Neural crest cell (in vitro differentiated cells): ENCODE measurements around the gene S100A16. TPM values are rescaled to one million over a fixed set of nuclear protein-coding genes. Genes with fewer than 3 reads are reported as not detected.

ENCODE experiments used
- DNase-seq: peaks from one replicate; pipeline ENCODE4 v3.0.0; 2021; ENCODE audit warnings: low read depth, mixed read lengths, low spot score
- H3K27ac Mint-ChIP-seq: one replicate; pipeline ENCODE4 v1.8.0; 2021; ENCODE audit warnings: mild to moderate bottlenecking, mixed read lengths; ENCODE audit not compliant: unreplicated experiment
- H3K27me3 Mint-ChIP-seq: 2 replicates; pipeline ENCODE4 v1.8.0; 2021; ENCODE audit warnings: low read depth, mild to moderate bottlenecking, mixed read lengths
- H3K36me3 Mint-ChIP-seq: 2 replicates; pipeline ENCODE4 v1.8.0; 2021; ENCODE audit warnings: low read depth, mild to moderate bottlenecking, mixed read lengths
- H3K4me1 Mint-ChIP-seq: 2 replicates; pipeline ENCODE4 v1.8.0; 2021; ENCODE audit warnings: mixed read lengths
- H3K4me3 Mint-ChIP-seq: one replicate; pipeline ENCODE4 v1.8.0; 2021; ENCODE audit warnings: mild to moderate bottlenecking, mixed read lengths
- H3K9me3 Mint-ChIP-seq: 2 replicates; pipeline ENCODE4 v1.8.0; 2021; ENCODE audit warnings: mixed read lengths
- CTCF ChIP-seq: fragments of 200-600 bp; sonication (generic); conservative IDR thresholded peaks from 2 replicates; pipeline ENCODE4 v1.5.0; 2021; ENCODE audit warnings: antibody characterized with exemption, mild to moderate bottlenecking
- long read RNA-seq: library from polyadenylated mRNA; unstranded; transcript quantifications from one replicate; pipeline ENCODE4 v2.0.0, GENCODE V29; 2020
- total RNA-seq: library from RNA; stranded (reverse); gene quantifications from 2 replicates; pipeline ENCODE4 v1.2.1, GENCODE V29; 2021

Gene S100A16, protein sequence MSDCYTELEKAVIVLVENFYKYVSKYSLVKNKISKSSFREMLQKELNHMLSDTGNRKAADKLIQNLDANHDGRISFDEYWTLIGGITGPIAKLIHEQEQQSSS
- total RNA-seq, result 5.3 and 7.1 TPM in 2 replicates
- long read RNA-seq, partial matches to known transcripts, result 0 of 2 reads
- long read RNA-seq, other reads (novel, unspliced or antisense), result 0 of 2 reads

DNA sequence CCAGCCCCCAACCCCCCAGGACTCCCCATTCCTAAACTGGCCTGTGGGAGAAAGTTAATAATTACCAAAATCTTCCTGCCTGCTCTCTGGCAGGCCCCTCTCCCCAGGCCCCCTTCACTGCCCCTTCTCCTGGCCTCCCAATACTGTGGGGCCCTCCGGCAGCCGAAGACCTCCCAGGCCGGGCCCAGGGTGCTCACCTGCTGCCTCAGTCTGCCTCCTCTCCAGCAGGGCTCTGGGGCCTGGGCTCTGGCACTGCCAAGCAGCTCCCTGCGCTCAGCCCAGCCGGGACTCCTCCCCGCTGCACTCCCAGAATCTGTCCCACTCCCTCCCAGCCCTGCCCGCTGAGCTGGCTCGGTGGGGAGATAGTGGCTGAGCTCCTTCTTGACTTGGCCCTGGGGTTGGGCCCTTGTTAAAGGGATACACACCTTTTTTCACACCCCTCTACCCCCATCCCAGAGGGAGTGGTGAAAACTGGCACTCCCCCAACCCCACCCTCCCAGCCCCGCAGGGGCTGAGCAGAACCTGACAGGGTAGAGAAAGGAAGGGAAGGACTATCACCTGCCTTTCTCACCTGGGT lies at the start of gene S100A16:
Gene S100A16 (minus strand): TSS at position 383 of the 577 bp plus-strand sequence. CDS start 4,986 bp downstream, outside the sequence.
- Mint-ChIP-seq H3K27ac (peak within 1 kb of the TSS; percentile 89), H3K27me3 (no peaks in the 10 kb centered on the region), H3K9me3 (no peaks in the 10 kb centered on the region), H3K4me3 (no peak within 1 kb of the TSS), H3K36me3 (no peaks in the 10 kb centered on the region), H3K4me1 (peaks cover 39% of the 10 kb centered on the region)
- DNase-seq, result no peak
- TF ChIP-seq CTCF, result no peak

DNA sequence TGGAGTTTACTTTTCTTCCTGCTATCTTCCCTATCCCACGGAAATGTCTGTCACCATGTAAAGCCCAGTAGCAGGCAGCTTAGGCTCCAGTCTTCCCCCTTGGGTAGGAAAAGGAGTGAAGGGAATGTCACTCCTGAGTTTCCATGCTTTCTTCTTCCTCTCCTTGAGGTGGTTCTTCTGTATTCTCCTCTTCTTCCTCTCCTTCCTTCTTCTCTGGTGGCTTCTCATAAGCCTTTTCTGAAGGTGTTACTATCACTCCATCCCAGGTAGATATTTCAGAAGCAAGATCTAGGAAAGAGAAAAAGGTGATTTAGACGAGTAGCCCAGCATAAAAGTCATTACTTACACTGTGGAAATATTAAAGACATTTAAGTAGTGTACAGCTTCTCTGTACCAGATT lies 49.3 kb upstream of the S100A16 start:
- no peak for DNase-seq
- Mint-ChIP-seq H3K36me3 (peaks cover 14% of the 10 kb centered on the region), H3K27me3 (no peaks in the 10 kb centered on the region), H3K9me3 (no peaks in the 10 kb centered on the region), H3K4me3 (peak overlapping the region; percentile 8), H3K4me1 (peaks cover 17% of the 10 kb centered on the region), H3K27ac (no peak overlapping the region)
- TF ChIP-seq CTCF, result no peak

DNA sequence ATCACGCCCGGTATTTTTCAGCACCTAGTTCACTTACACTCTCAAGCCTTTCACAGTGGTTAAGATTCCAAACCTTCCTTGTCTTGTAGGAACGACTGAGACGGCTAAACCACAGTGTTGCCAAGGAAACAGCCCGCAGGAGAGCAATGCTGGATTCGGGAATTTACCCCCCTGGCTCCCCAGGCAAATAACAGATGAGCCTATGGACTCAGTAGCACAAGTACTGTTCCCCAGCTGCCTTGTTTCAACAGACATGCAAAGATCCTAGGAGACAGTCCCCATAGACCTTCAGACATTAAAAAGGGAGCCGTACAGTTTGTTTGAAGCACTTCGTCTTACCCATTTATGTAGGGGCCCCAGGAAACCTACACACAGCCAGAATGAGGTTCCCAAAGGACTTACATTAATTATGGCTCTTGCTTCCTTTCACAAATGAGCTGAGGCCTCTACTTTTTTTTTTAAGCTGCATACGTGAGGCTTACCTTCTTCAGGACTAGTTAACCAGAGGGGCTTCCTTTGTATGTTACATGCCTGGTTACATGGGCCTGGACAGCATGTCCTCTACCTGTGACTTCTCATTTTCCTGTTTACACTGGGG lies 48.3 kb upstream of the S100A16 start:
- no peak overlapping the region for H3K27ac Mint-ChIP-seq
- H3K36me3 Mint-ChIP-seq, result peaks cover 14% of the 10 kb centered on the region

DNA sequence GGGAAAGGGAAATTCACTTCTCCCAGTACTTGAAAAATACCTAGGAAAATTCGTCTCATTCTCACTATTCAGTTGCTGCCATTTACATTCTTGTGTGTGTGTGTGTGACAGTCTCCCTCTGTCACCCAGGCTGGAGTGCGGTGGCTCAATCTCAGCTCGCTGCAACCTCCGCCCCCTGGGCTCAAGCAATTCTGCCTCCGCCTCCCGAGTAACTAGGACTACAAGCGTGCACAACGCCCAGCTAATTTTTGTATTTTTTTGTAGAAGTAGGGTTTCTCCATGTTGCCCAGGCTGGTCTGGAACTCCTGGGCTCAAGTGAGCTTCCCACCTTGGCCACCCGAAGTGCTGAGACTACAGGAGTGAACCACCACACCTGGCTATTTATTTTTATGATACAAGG lies 46.7 kb upstream of the S100A16 start:
- no peaks in the 10 kb centered on the region for H3K27me3 Mint-ChIP-seq
- peak overlapping the region; percentile 97 for H3K4me3 Mint-ChIP-seq
- H3K27ac Mint-ChIP-seq, result peak overlapping the region; percentile 94
- no peaks in the 10 kb centered on the region for H3K9me3 Mint-ChIP-seq
- peaks cover 7% of the 10 kb centered on the region for H3K36me3 Mint-ChIP-seq
- no peak for TF ChIP-seq CTCF
- no peak for DNase-seq
- peaks cover 17% of the 10 kb centered on the region for H3K4me1 Mint-ChIP-seq

More for the DNA sequence above, 48.3 kb upstream of the S100A16 start:
- no peaks in the 10 kb centered on the region for H3K27me3 Mint-ChIP-seq
- no peak for DNase-seq
- no peak for TF ChIP-seq CTCF
- H3K4me1 Mint-ChIP-seq, result peaks cover 17% of the 10 kb centered on the region
- H3K9me3 Mint-ChIP-seq, result no peaks in the 10 kb centered on the region
- H3K4me3 Mint-ChIP-seq, result peak overlapping the region; percentile 71

GRCh38 chr1:153659175-153659534 lies 46.2 kb upstream of the S100A16 start:
- peak overlapping the region; percentile 94 for H3K27ac Mint-ChIP-seq
- peaks cover 17% of the 10 kb centered on the region for H3K4me1 Mint-ChIP-seq
- no peak for DNase-seq
- peaks cover 5% of the 10 kb centered on the region for H3K36me3 Mint-ChIP-seq
- no peaks in the 10 kb centered on the region for H3K27me3 Mint-ChIP-seq
- H3K9me3 Mint-ChIP-seq, result no peaks in the 10 kb centered on the region
- peak overlapping the region; percentile 97 for H3K4me3 Mint-ChIP-seq
- no peak for TF ChIP-seq CTCF
